Gastrocnemius medialis (tissue), 4 donors: Measurements from ENCODE around the gene GHSR. TPM values are rescaled to one million over a fixed set of nuclear protein-coding genes. Genes with fewer than 3 reads are reported as not detected.

Source experiments
- ATAC-seq, 2 donors: fragments of 150-250 bp; one replicate each; pipeline ENCODE4 v1.9.1; 2016
- DNase-seq, 2 donors: peaks; one replicate each; pipeline ENCODE4 v3.0.0-alpha.2; 2019
- H3K27ac ChIP-seq, 4 donors: fragments of 200-600 bp; sonication (generic); 1 replicate in 1 of 4; 2 replicates in 3 of 4; pipeline ENCODE4 v1.5.1; 2016 to 2018; ENCODE audit warnings: mild to moderate bottlenecking in 2 of 4, moderate library complexity in 1 of 4
- H3K27me3 ChIP-seq, 3 donors: fragments of 200-600 bp; sonication (generic) in 2 of 3; 1 replicate in 1 of 3; 2 replicates in 2 of 3; pipeline versions ENCODE4 v1.5.1 to v1.6.0; 2016 to 2019; ENCODE audit warnings: mild to moderate bottlenecking in 1 of 3, moderate library complexity in 1 of 3
- H3K36me3 ChIP-seq, 2 donors: fragments of 200-600 bp; sonication (generic) in 1 of 2; one replicate each; pipeline ENCODE4 v1.5.1; 2017 to 2018
- H3K4me1 ChIP-seq, 2 donors: fragments of 200-600 bp; sonication (generic) in 1 of 2; one replicate each; pipeline ENCODE4 v1.5.1; 2016 to 2017; ENCODE audit warnings: mild to moderate bottlenecking in 2 of 2
- H3K4me3 ChIP-seq, 4 donors: fragments of 200-600 bp; sonication (generic) in 3 of 4; 1 replicate in 1 of 4; 2 replicates in 3 of 4; pipeline ENCODE4 v1.5.1; 2016 to 2019; ENCODE audit warnings: mild to moderate bottlenecking in 2 of 4
- H3K9me3 ChIP-seq, 3 donors: fragments of 200-600 bp; sonication (generic) in 2 of 3; 1 replicate in 1 of 3; 2 replicates in 2 of 3; pipeline ENCODE4 v1.5.1; 2016 to 2019
- POLR2A ChIP-seq, 2 donors: fragments of 450-650 bp; IDR thresholded peaks; one replicate each; pipeline ENCODE4 v1.6.1; 2017; ENCODE audit warnings: antibody characterized with exemption in 2 of 2, mild to moderate bottlenecking in 2 of 2, moderate library complexity in 2 of 2
- in situ Hi-C, 4 donors: fragments of 200-750 bp; cut with MboI; loops; one replicate each; pipeline versions ENCODE4 v1.15.0 to v1.8.0; 2017; ENCODE audit warnings: low sequenced_read_pairs in 4 of 4
- intact Hi-C: fragments of 100-400 bp; cut with DNase I; formaldehyde crosslinking; loops from one replicate; pipeline ENCODE4 v1.15.1; 2023; ENCODE audit warnings: low total_unique reads
- total RNA-seq, 4 donors: library from RNA; depleted of rRNA; stranded (reverse); fragments of >200 nt; gene quantifications; one replicate each; pipeline versions ENCODE4 v1.1.0 to v1.2.3, GENCODE V29; 2016
- TF ChIP-seq, protein P1 (sequence below), 5 experiments: fragments of 450-650 bp in 3 of 5; fragments of 200-600 bp in 2 of 5; sonication (generic) in 2 of 5; IDR thresholded peaks in 4 of 5; conservative IDR thresholded peaks in 1 of 5; 1 replicate in 4 of 5; 2 replicates in 1 of 5; pipeline ENCODE4 v1.5.1; 2016 to 2019; ENCODE audit warnings: antibody characterized with exemption in 5 of 5, mild to moderate bottlenecking in 3 of 5, moderate library complexity in 3 of 5

The GHSR gene
- total RNA-seq, 4 donors from 2014 or later: not detected

DNA sequence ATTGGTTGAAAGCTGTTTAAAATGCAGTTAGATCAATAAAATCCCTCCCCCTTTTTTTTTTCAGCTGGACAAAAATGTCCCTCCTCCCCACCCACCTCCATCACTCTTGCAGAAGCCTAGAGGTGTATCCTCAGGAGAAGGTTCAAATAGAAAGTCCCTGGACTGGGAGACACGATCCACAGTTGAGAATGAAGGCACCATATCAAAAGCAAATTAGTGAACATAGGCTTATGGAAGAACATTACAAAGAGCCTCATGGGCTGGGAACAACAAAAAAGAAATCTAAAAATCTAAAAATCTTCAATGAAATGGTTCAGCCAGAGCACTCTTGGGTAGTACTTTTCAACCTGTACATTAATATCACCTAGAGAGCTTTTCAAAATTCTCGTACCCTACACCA, 46.2 kb downstream of the GHSR start:
- DNase-seq (no peak), ATAC-seq (no peak)
- Histone ChIP-seq H3K27ac (no peak overlapping the region), H3K4me1 (peaks cover 0 to 10% of the 10 kb centered on the region in 2 donors), H3K36me3 (peaks cover 0 to 17% of the 10 kb centered on the region in 2 donors), H3K4me3 (no peak overlapping the region), H3K9me3 (no peaks in the 10 kb centered on the region), H3K27me3 (no peaks in the 10 kb centered on the region)
- intact Hi-C loops: loop anchor here (10.0 kb wide), 1 partner anchor 73 kb away; no protein-coding TSS in a partner anchor
- TF ChIP-seq, protein P1, sequence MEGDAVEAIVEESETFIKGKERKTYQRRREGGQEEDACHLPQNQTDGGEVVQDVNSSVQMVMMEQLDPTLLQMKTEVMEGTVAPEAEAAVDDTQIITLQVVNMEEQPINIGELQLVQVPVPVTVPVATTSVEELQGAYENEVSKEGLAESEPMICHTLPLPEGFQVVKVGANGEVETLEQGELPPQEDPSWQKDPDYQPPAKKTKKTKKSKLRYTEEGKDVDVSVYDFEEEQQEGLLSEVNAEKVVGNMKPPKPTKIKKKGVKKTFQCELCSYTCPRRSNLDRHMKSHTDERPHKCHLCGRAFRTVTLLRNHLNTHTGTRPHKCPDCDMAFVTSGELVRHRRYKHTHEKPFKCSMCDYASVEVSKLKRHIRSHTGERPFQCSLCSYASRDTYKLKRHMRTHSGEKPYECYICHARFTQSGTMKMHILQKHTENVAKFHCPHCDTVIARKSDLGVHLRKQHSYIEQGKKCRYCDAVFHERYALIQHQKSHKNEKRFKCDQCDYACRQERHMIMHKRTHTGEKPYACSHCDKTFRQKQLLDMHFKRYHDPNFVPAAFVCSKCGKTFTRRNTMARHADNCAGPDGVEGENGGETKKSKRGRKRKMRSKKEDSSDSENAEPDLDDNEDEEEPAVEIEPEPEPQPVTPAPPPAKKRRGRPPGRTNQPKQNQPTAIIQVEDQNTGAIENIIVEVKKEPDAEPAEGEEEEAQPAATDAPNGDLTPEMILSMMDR (IDR thresholded peaks at IDR 0.05 in 4 of 5, conservative IDR thresholded peaks at IDR 0.05 in 1 of 5): no peak
- no peak for TF ChIP-seq POLR2A (IDR thresholded peaks at IDR 0.05)
- in situ Hi-C loops: no loop called here

DNA sequence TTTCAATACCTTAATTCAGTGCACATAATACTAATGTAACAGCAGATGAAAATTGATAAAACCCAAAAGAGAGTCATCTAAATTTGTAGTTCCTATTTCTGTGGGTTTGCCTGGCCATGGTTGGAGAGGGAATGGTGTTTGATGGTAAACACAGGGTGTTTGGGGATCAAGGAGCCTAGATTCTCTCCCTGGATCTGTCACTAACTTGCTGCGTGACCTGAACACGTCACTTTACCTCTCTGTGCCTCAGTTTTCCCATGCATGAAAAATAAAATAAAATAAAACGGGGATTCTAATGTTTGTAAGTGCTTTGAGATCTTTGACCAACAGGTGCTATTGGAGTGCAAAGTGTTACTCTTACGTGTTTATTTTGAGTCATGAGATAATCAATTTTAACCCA, 49.8 kb downstream of the GHSR start:
- Histone ChIP-seq H3K27me3 (no peaks in the 10 kb centered on the region), H3K36me3 (peaks cover 0 to 18% of the 10 kb centered on the region in 2 donors), H3K4me1 (peaks cover 0 to 10% of the 10 kb centered on the region in 2 donors), H3K4me3 (no peak overlapping the region), H3K9me3 (no peaks in the 10 kb centered on the region), H3K27ac (peak overlapping the region in 1 of 4 donors; percentile 26)
- DNase-seq: no peak
- intact Hi-C loops (no loop called here), in situ Hi-C loops (no loop called here)
- TF ChIP-seq, protein P1 (IDR thresholded peaks at IDR 0.05 in 4 of 5, conservative IDR thresholded peaks at IDR 0.05 in 1 of 5): no peak
- no peak for TF ChIP-seq POLR2A (IDR thresholded peaks at IDR 0.05)
- no peak for ATAC-seq

DNA sequence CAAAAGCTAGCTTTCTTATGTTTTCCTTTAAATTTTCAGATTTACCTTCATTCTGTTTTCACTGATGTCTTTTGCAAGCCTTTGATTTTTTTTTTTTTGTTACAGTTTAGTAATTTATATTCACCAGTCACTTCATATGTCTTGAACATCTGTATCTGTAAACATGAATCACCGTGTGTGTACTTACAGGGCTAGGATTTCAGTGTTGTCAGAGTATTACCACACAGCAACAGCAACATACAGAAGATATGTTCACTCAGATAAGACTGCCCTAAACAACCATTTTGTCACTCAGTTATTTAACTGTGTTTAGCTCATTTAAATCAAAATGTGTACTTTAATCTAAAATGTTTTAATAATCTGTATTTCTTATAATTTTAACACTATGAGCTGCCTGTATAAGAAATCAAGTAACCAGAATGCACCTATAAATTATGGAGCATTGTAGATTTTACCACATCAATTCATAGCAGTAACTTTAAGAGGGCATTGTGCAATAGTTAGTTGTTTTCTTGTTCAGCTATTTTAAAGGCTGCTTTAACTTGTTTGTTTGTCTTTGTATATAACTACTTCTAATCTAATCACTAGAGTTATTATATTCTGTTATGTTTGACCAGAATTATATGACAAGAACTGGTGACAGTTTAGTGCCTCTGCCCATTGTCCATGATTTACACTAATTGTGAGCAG, 50.4 kb downstream of the GHSR start:
- in situ Hi-C loops: no loop called here
- peaks cover 0 to 10% of the 10 kb centered on the region in 2 donors for H3K4me1 ChIP-seq
- peak; percentile 78 for ATAC-seq
- peak overlapping the region in 1 of 4 donors; percentile 26 for H3K27ac ChIP-seq
- no peaks in the 10 kb centered on the region for H3K27me3 ChIP-seq
- intact Hi-C loops: no loop called here
- peaks cover 0 to 18% of the 10 kb centered on the region in 2 donors for H3K36me3 ChIP-seq
- H3K4me3 ChIP-seq: no peak overlapping the region
- DNase-seq: no peak
- no peaks in the 10 kb centered on the region for H3K9me3 ChIP-seq
- TF ChIP-seq, protein P1 (IDR thresholded peaks at IDR 0.05 in 4 of 5, conservative IDR thresholded peaks at IDR 0.05 in 1 of 5): no peak
- TF ChIP-seq POLR2A (IDR thresholded peaks at IDR 0.05): no peak

DNA sequence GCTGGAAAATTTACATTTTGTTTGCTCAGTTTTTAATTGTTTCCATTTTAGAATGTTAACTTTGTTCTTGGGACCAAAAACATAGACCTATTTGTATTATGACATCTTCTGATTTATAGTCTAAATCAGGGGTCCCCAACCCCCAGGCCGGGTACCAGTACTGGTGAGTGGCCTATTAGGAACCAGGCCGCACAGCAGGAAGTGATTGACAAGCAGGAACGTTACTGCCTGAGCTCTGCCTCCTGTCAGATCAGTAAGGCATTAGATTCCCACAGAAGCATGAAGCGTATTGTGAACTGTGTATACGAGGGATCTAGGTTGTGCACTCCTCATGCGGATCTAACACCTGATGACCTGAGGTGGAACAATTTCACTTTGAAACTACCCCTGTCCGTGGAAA, 51.9 kb downstream of the GHSR start:
- DNase-seq (no peak), ATAC-seq (no peak)
- no peak for TF ChIP-seq POLR2A (IDR thresholded peaks at IDR 0.05)
- TF ChIP-seq, protein P1 (IDR thresholded peaks at IDR 0.05 in 4 of 5, conservative IDR thresholded peaks at IDR 0.05 in 1 of 5): no peak
- no peaks in the 10 kb centered on the region for H3K27me3 ChIP-seq
- in situ Hi-C loops (no loop called here), intact Hi-C loops (no loop called here)
- peaks cover 0 to 18% of the 10 kb centered on the region in 2 donors for H3K36me3 ChIP-seq
- peaks cover 12 to 22% of the 10 kb centered on the region in 2 donors for H3K4me1 ChIP-seq
- H3K4me3 ChIP-seq: no peak overlapping the region
- H3K9me3 ChIP-seq: no peaks in the 10 kb centered on the region
- peak overlapping the region in 1 of 4 donors; percentile 26 for H3K27ac ChIP-seq
